ENCODE results near the gene ARHGAP12.

GRCh38 chr10:31930023-31930751, 1.6 kb upstream of the ARHGAP12 start:
- TF ChIP-seq EZH2 (IDR thresholded peaks at IDR 0.05; ENCODE audit: borderline replicate concordance, low read depth, low read length, severe bottlenecking) (no peak), CTCF (IDR thresholded peaks at IDR 0.05; ENCODE audit: borderline replicate concordance, extremely low read depth, low read length, poor library complexity, severe bottlenecking) (peak; percentile 17)

Measured in DND-41 (cell line).